Erythroblast (primary cell): Measurements from ENCODE around the gene MED13L.

Experiments
- DNase-seq, 2 experiments: peaks; one replicate each; lab custom pipeline; 2025; lab: John Stamatoyannopoulos, UW
- GATA1 ChIP-seq: IDR thresholded peaks from 2 replicates; pipeline ENCODE4 v1.6.1; 2011; ENCODE audit warnings: low read depth, mild to moderate bottlenecking, control low read depth, low read length, moderate library complexity
- POLR2A ChIP-seq: IDR thresholded peaks from 2 replicates; pipeline ENCODE4 v1.6.1; 2011; ENCODE audit warnings: mild to moderate bottlenecking, low read length

The MED13L gene

GRCh38 chr12:116261525-116262100 is 15.9 kb downstream of the MED13L start:
- DNase-seq = no peak
- no peak for TF ChIP-seq POLR2A
- TF ChIP-seq GATA1 = no peak

DNA sequence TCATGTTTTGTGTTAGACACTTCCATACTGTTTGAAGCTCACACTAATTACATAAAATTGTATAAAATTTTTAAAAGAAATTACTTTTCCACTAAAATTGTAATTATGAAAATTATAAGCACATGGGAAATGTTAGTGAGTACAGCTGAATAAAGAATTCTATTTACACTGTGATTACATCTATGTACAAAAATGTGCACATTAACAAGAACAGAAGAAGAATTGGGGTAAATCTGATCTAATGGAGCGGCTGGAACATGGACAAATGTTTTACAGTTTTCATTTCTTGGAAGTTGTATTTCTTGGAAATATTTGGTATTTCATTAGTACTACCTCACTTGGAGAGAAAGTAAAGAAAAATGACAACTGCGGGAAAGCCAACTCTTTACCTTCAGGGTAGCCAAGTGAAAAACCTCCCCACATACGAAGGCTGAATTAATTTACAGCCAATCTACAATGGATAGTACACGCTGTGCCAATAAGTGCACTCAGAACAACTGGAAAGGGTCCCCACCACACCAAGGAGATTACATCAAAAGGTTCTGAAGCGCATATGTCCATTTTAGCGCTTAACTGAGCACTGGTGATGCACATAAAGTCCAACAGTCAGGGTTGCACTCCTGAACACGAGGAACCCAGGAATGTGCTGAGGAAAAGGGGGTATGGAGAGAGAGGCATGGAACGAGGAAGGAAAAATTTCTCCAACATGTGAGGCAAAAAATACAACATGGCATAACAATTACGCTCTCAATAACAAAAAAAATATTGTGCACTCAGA is 17.5 kb downstream of the MED13L start:
- DNase-seq = no peak
- TF ChIP-seq GATA1 (no peak), POLR2A (no peak)

- TF ChIP-seq GATA1 = no peak
- no peak for TF ChIP-seq POLR2A
- no peak for DNase-seq
These were observed 19.7 kb downstream of the MED13L start for GRCh38 chr12:116257826-116258225.

GRCh38 chr12:116257215-116257614 is 20.3 kb downstream of the MED13L start:
- no peak for DNase-seq

GRCh38 chr12:116249938-116250337 is 27.6 kb downstream of the MED13L start:
- no peak for TF ChIP-seq GATA1
- no peak for TF ChIP-seq POLR2A
- DNase-seq = peak; percentile 16 to 27

More at GRCh38 chr12:116257215-116257614, 20.3 kb downstream of the MED13L start:
- TF ChIP-seq POLR2A (no peak), GATA1 (no peak)

GRCh38 chr12:116248930-116249329 is 28.6 kb downstream of the MED13L start:
- no peak for DNase-seq
- TF ChIP-seq GATA1 = no peak
- no peak for TF ChIP-seq POLR2A

DNA sequence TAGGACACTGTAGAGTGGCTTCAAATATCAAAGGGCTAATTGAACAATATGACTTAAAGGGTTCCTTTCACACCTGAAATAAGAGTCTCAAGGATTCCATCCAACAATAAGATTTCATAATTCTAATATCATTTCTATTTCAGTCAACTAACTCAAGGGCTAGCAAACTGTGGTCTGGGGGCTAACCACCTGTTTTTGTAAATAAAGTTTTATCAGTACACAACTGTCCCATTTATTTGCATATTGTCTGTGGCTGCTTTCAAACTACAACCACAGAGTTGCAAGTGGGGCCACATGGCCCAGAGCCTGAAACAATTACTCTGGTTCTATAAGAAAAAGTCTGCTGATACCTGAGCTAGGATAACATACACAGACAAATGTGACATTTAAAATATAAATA is 29.1 kb downstream of the MED13L start:
- no peak for DNase-seq
- TF ChIP-seq POLR2A (no peak), GATA1 (no peak)

GRCh38 chr12:116247377-116247776 is 30.1 kb downstream of the MED13L start:
- TF ChIP-seq GATA1 (no peak), POLR2A (no peak)
- no peak for DNase-seq

DNA sequence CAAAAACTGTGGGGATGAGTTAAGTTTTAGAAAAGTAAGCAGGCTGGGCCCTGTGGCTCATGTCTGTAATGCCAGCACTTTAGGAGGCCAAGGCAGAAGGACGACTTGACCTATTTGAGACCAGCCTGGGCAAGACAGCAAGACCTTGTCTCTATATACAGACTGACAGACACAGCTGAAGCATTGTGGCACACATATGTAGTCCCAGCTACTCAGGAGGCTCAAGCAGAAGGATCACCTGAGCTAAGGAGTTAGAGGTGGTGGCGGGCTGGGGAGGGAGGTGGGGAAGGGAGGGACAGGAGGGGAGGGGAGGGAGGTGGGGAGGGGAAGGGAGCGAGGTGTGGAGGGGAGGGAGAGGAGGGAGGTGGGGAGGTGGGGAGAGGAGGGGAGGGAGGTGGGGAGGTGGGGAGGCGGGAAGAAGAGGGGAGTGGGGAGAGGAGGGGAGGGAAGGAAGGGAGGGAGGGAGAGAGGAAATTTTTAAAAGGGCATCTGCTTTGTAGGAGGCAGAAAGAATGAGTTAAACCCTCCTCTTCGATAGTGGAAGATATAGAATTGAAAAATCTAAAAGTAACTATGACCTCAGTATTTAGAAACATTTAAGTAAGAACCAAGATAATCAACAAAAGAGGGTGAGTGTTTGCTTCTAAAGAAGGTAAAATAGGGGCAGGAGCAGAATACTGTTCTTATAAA is 30.9 kb downstream of the MED13L start:
- DNase-seq = no peak
- TF ChIP-seq POLR2A (no peak), GATA1 (no peak)

DNA sequence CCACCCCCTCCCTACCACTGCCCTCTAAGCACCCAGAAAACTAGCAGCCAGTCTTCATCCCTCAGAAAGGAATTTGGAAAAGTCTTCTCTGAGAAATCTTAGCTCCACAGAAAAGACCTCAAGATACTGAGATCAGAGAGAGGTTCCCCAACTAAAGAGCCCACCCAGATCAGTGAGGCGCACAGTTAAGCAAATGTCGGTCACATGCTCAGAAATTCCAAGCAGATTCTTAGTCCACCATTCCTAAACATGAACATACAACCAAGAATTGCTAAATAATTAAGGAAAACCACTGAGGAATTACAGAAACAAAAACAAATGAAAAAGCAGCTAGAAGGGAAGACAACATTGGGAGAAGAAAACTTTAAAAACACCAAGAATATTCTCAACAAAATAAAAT is 32.3 kb downstream of the MED13L start:
- DNase-seq = no peak
- TF ChIP-seq GATA1 (no peak), POLR2A (no peak)

GRCh38 chr12:116244474-116245090 is 32.9 kb downstream of the MED13L start:
- DNase-seq = no peak

GRCh38 chr12:116244001-116244400 is 33.5 kb downstream of the MED13L start:
- TF ChIP-seq POLR2A (no peak), GATA1 (no peak)
- no peak for DNase-seq

More at GRCh38 chr12:116244474-116245090, 32.9 kb downstream of the MED13L start:
- TF ChIP-seq POLR2A = no peak
- TF ChIP-seq GATA1 = no peak

DNA sequence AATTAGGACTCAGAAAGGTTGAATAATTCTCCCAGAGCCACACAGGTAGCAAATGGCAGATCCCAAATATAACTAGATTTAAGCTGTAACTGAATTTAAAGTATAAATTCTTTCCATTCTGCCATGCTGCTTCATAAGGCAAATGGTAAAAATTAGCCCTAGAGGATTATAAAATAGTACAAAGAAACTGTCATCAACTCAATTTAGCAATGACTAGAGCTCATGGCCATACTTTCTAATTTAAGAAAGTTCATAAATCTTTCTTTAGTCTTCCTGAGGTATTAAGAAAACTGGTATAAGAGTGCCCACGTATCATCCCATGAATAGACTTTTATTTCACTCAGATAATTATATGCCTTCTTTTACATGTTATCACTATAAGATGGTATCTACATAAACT is 34.8 kb downstream of the MED13L start:
- DNase-seq = no peak
- TF ChIP-seq GATA1 = no peak
- TF ChIP-seq POLR2A = no peak
